Esophagus squamous epithelium (tissue), 4 donors: ENCODE results near the gene RARA.

ENCODE experiments used
- POLR2A ChIP-seq, 4 donors: fragments of 450-650 bp; IDR thresholded peaks; one replicate each; pipeline ENCODE4 v1.6.1; 2017; ENCODE audit warnings: antibody characterized with exemption in 4 of 4, mild to moderate bottlenecking in 4 of 4, moderate library complexity in 3 of 4
- TF ChIP-seq, protein P1 (sequence below), 6 experiments: fragments of 450-650 bp in 4 of 6; fragments of 200-600 bp in 2 of 6; sonication (generic) in 2 of 6; IDR thresholded peaks; one replicate each; pipeline ENCODE4 v1.5.1; 2016 to 2019; ENCODE audit warnings: antibody characterized with exemption in 6 of 6, mild to moderate bottlenecking in 4 of 6, moderate library complexity in 4 of 6

DNA sequence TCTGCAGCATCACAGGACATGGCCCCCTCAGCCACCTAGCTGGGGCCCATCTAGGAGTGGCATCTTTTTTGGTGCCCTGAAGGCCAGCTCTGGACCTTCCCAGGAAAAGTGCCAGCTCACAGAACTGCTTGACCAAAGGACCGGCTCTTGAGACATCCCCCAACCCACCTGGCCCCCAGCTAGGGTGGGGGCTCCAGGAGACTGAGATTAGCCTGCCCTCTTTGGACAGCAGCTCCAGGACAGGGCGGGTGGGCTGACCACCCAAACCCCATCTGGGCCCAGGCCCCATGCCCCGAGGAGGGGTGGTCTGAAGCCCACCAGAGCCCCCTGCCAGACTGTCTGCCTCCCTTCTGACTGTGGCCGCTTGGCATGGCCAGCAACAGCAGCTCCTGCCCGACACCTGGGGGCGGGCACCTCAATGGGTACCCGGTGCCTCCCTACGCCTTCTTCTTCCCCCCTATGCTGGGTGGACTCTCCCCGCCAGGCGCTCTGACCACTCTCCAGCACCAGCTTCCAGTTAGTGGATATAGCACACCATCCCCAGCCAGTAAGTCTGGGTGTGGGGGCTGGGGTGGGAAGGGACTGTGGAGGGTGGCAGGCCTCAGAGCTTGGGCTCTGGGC, 22.0 kb downstream of the RARA start:
- TF ChIP-seq, protein P1, sequence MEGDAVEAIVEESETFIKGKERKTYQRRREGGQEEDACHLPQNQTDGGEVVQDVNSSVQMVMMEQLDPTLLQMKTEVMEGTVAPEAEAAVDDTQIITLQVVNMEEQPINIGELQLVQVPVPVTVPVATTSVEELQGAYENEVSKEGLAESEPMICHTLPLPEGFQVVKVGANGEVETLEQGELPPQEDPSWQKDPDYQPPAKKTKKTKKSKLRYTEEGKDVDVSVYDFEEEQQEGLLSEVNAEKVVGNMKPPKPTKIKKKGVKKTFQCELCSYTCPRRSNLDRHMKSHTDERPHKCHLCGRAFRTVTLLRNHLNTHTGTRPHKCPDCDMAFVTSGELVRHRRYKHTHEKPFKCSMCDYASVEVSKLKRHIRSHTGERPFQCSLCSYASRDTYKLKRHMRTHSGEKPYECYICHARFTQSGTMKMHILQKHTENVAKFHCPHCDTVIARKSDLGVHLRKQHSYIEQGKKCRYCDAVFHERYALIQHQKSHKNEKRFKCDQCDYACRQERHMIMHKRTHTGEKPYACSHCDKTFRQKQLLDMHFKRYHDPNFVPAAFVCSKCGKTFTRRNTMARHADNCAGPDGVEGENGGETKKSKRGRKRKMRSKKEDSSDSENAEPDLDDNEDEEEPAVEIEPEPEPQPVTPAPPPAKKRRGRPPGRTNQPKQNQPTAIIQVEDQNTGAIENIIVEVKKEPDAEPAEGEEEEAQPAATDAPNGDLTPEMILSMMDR (IDR thresholded peaks at IDR 0.05), result no peak
- TF ChIP-seq POLR2A (IDR thresholded peaks at IDR 0.05), result no peak
